Right atrium auricular region (tissue), 2 donors: ENCODE data around the gene SUPT6H. TPM values are rescaled to one million over a fixed set of nuclear protein-coding genes. Genes with fewer than 3 reads are reported as not detected.

Experiments used
- DNase-seq: peaks from one replicate; pipeline ENCODE4 v3.0.0-alpha.2; 2019; ENCODE audit warnings: low spot score
- H3K27ac ChIP-seq, 2 donors: fragments of 200-600 bp; sonication (generic); 1 replicate in 1 of 2; 2 replicates in 1 of 2; pipeline ENCODE4 v1.5.1; 2016 to 2019
- H3K27me3 ChIP-seq, 2 donors: fragments of 200-600 bp; sonication (generic); one replicate each; pipeline versions ENCODE4 v1.5.1 to v1.6.0; 2017 to 2019
- H3K36me3 ChIP-seq: fragments of 200-600 bp; sonication (generic); one replicate; pipeline ENCODE4 v1.5.1; 2016
- H3K4me1 ChIP-seq, 2 donors: fragments of 200-600 bp; sonication (generic); one replicate each; pipeline versions ENCODE4 v1.5.1 to v1.6.0; 2017 to 2019
- H3K4me3 ChIP-seq, 2 donors: fragments of 200-600 bp; sonication (generic); 1 replicate in 1 of 2; 2 replicates in 1 of 2; pipeline ENCODE4 v1.5.1; 2017 to 2019; ENCODE audit warnings: mild to moderate bottlenecking in 1 of 2, moderate library complexity in 1 of 2
- H3K9me3 ChIP-seq, 2 donors: fragments of 200-600 bp; sonication (generic); one replicate each; pipeline ENCODE4 v1.5.1; 2019
- CTCF ChIP-seq, 2 donors: fragments of 200-600 bp; sonication (generic); IDR thresholded peaks; one replicate each; pipeline ENCODE4 v1.5.1; 2019; ENCODE audit warnings: antibody characterized with exemption in 2 of 2
- total RNA-seq, 2 donors: library from RNA; depleted of rRNA; stranded (reverse); fragments of >200 nt; gene quantifications; one replicate each; pipeline ENCODE4 v1.1.0, GENCODE V29; 2016

Gene SUPT6H
- total RNA-seq, 2 donors from 2014 or later, result 28.5 to 45.4 TPM

- Histone ChIP-seq H3K27ac (peak overlapping the region in 1 of 2 donors; percentile 35), H3K9me3 (no peaks in the 10 kb centered on the region), H3K36me3 (peaks cover 11% of the 10 kb centered on the region), H3K27me3 (no peaks in the 10 kb centered on the region), H3K4me3 (no peak overlapping the region), H3K4me1 (peaks cover 2 to 57% of the 10 kb centered on the region in 2 donors)
- no peak for TF ChIP-seq CTCF (IDR thresholded peaks at IDR 0.05)
- no peak for DNase-seq
Measured at GRCh38 chr17:28746611-28747050, 84.6 kb downstream of the SUPT6H start.

- no peak for DNase-seq
- no peak overlapping the region for H3K4me3 ChIP-seq
- peak overlapping the region in 1 of 2 donors; percentile 35 for H3K27ac ChIP-seq
- H3K27me3 ChIP-seq, result no peaks in the 10 kb centered on the region
- peaks cover 2 to 57% of the 10 kb centered on the region in 2 donors for H3K4me1 ChIP-seq
- H3K36me3 ChIP-seq, result peaks cover 11% of the 10 kb centered on the region
- no peak for TF ChIP-seq CTCF (IDR thresholded peaks at IDR 0.05)
- no peaks in the 10 kb centered on the region for H3K9me3 ChIP-seq
Measured at GRCh38 chr17:28747051-28747691, 85.2 kb downstream of the SUPT6H start.

GRCh38 chr17:28747801-28748750 lies 86.1 kb downstream of the SUPT6H start:
- no peaks in the 10 kb centered on the region for H3K27me3 ChIP-seq
- no peak overlapping the region for H3K4me3 ChIP-seq
- no peak for TF ChIP-seq CTCF (IDR thresholded peaks at IDR 0.05)
- no peaks in the 10 kb centered on the region for H3K9me3 ChIP-seq
- no peak for DNase-seq
- H3K36me3 ChIP-seq, result peaks cover 11% of the 10 kb centered on the region
- H3K27ac ChIP-seq, result no peak overlapping the region
- H3K4me1 ChIP-seq, result peaks cover 2 to 53% of the 10 kb centered on the region in 2 donors

GRCh38 chr17:28748852-28749515 lies 87.0 kb downstream of the SUPT6H start:
- no peak overlapping the region for H3K27ac ChIP-seq
- H3K36me3 ChIP-seq, result peaks cover 11% of the 10 kb centered on the region
- H3K4me1 ChIP-seq, result peaks cover 2 to 46% of the 10 kb centered on the region in 2 donors
- H3K4me3 ChIP-seq, result no peak overlapping the region
- no peaks in the 10 kb centered on the region for H3K27me3 ChIP-seq
- DNase-seq, result no peak
- no peak for TF ChIP-seq CTCF (IDR thresholded peaks at IDR 0.05)
- H3K9me3 ChIP-seq, result no peaks in the 10 kb centered on the region

GRCh38 chr17:28749516-28750177 lies 87.6 kb downstream of the SUPT6H start:
- no peaks in the 10 kb centered on the region for H3K27me3 ChIP-seq
- no peaks in the 10 kb centered on the region for H3K9me3 ChIP-seq
- peaks cover 2 to 40% of the 10 kb centered on the region in 2 donors for H3K4me1 ChIP-seq
- DNase-seq, result no peak
- no peak overlapping the region for H3K4me3 ChIP-seq
- no peak for TF ChIP-seq CTCF (IDR thresholded peaks at IDR 0.05)
- peaks cover 11% of the 10 kb centered on the region for H3K36me3 ChIP-seq
- H3K27ac ChIP-seq, result no peak overlapping the region
